Esophagus muscularis mucosa (tissue), 3 donors: ENCODE data around the gene SPTLC2.

Experiments used
- CTCF ChIP-seq, 3 experiments: fragments of 200-600 bp in 2 of 3; fragments of 450-650 bp in 1 of 3; sonication (generic) in 2 of 3; IDR thresholded peaks; one replicate each; pipeline ENCODE4 v1.5.1; 2017 to 2019; ENCODE audit warnings: antibody characterized with exemption in 3 of 3, mild to moderate bottlenecking in 2 of 3, moderate library complexity in 1 of 3
- POLR2A ChIP-seq: fragments of 450-650 bp; IDR thresholded peaks from one replicate; pipeline ENCODE4 v1.6.1; 2017; ENCODE audit warnings: antibody characterized with exemption, moderate library complexity, mild to moderate bottlenecking, low read depth
- POLR2AphosphoS5 ChIP-seq, 2 donors: sonication (generic); formaldehyde crosslinking; IDR thresholded peaks; one replicate each; pipeline ENCODE4 v1.6.1; 2017; ENCODE audit warnings: antibody characterized with exemption in 2 of 2

- no peak for TF ChIP-seq CTCF (IDR thresholded peaks at IDR 0.05)
- no peak for TF ChIP-seq POLR2AphosphoS5 (IDR thresholded peaks at IDR 0.05)
- no peak for TF ChIP-seq POLR2A
These were observed 107.6 kb downstream of the SPTLC2 start for GRCh38 chr14:77508876-77509275.
